Natural killer cell treated with Interleukin-12 subunit alpha and Interleukin-12 subunit beta and Interleukin-15 and Interleukin-18, amount 100 ng/mL, for 72 hours (primary cell): ENCODE measurements around the gene ERC1. TPM values are rescaled to one million over a fixed set of nuclear protein-coding genes. Genes with fewer than 3 reads are reported as not detected.
"Not testable (repeated sequence)": the region's sequence is repeated elsewhere in the genome, so short reads cannot be mapped to it uniquely, and the experiment has no call there.

ENCODE experiments used
- ATAC-seq, 2 donors: fragments of 150-1000 bp; cut with Tn5 transposase in 1 of 2; sonication (Bioruptor Pico), chemical (Tn5 transposase) in 1 of 2; 2 replicates each; pipeline ENCODE4 v1.10.0; 2021
- DNase-seq: peaks from one replicate; pipeline ENCODE4 v3.0.0; 2022; ENCODE audit warnings: low spot score
- H3K27ac Mint-ChIP-seq, 2 donors: 1 replicate in 1 of 2; 2 replicates in 1 of 2; pipeline ENCODE4 v1.8.0; 2022; ENCODE audit warnings: mixed read lengths in 2 of 2, mild to moderate bottlenecking in 1 of 2, moderate library complexity in 1 of 2
- H3K27me3 Mint-ChIP-seq, 2 donors: 1 replicate in 1 of 2; 2 replicates in 1 of 2; pipeline ENCODE4 v1.8.0; 2022; ENCODE audit warnings: mixed read lengths in 2 of 2
- H3K36me3 Mint-ChIP-seq: one replicate; pipeline ENCODE4 v1.8.0; 2022; ENCODE audit warnings: mixed read lengths
- H3K4me1 Mint-ChIP-seq, 2 donors: 1 replicate in 1 of 2; 2 replicates in 1 of 2; pipeline ENCODE4 v1.8.0; 2022; ENCODE audit warnings: low read depth in 2 of 2, mixed read lengths in 2 of 2, mild to moderate bottlenecking in 1 of 2
- H3K4me3 Mint-ChIP-seq: one replicate; pipeline ENCODE4 v1.8.0; 2022; ENCODE audit warnings: mixed read lengths
- H3K9me3 Mint-ChIP-seq: 2 replicates; pipeline ENCODE4 v1.8.0; 2022; ENCODE audit warnings: mixed read lengths
- total RNA-seq, 2 donors: library from RNA; stranded (reverse); gene quantifications; one replicate each; pipeline ENCODE4 v1.2.3, GENCODE V29; 2022

Gene ERC1
- total RNA-seq, 2 donors from 2014 or later = 32.6 to 77.2 TPM

DNA sequence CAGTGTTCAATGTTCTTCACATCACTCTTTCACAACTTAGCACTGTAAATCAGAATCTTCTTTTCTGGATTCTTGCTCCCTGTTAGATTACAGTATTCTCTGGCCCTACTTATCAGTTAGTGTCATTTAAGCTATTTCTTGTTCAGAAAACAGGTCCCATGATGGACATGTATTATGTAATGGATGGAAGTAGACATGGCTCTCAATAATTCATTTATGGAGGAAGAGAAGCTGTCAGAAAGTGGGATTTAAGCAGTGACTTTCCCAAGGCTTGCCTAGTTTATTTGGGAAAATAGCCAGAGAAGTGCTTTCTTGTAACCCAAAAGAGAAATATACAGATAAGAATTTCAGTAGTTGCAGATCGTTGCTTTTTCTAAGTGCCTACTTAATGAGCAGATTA is 1.6 kb downstream of the ERC1 start:
- H3K4me1 Mint-ChIP-seq = peaks cover 26 to 31% of the 10 kb centered on the region in 2 donors

DNA sequence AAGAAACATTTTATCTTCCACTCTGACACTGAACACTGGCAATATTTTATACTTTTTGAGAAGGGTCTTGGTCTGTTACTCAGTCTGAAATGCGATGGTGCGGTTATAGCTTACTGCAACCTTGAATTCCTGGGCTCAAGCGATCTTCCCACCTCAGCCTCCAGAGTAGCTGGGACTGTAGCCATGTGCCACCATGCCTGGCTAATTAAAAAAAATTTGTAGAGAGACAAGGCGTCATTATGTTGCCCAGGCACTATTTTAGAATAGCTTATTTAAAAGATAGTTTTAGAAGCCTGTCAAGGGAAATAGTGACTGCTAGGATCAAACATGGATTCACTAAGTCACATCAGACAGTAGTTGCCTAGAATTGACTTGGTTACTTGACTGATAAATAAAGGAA is 5.9 kb downstream of the ERC1 start:
- H3K4me3 Mint-ChIP-seq = no peak overlapping the region
- H3K4me1 Mint-ChIP-seq = peaks cover 14 to 19% of the 10 kb centered on the region in 2 donors
- H3K9me3 Mint-ChIP-seq = no peaks in the 10 kb centered on the region
- no peaks in the 10 kb centered on the region for H3K27me3 Mint-ChIP-seq
- H3K36me3 Mint-ChIP-seq = peaks cover under 1% of the 10 kb centered on the region
- no peak for DNase-seq
- ATAC-seq = no peak
- no peak overlapping the region for H3K27ac Mint-ChIP-seq

More for the DNA sequence above, 1.6 kb downstream of the ERC1 start:
- H3K27me3 Mint-ChIP-seq = no peaks in the 10 kb centered on the region
- DNase-seq (no peak), ATAC-seq (no peak)
- peak overlapping the region; percentile 84 to 88 for H3K27ac Mint-ChIP-seq
- H3K36me3 Mint-ChIP-seq = peaks cover 5% of the 10 kb centered on the region
- no peaks in the 10 kb centered on the region for H3K9me3 Mint-ChIP-seq
- H3K4me3 Mint-ChIP-seq = peak overlapping the region; percentile 98

DNA sequence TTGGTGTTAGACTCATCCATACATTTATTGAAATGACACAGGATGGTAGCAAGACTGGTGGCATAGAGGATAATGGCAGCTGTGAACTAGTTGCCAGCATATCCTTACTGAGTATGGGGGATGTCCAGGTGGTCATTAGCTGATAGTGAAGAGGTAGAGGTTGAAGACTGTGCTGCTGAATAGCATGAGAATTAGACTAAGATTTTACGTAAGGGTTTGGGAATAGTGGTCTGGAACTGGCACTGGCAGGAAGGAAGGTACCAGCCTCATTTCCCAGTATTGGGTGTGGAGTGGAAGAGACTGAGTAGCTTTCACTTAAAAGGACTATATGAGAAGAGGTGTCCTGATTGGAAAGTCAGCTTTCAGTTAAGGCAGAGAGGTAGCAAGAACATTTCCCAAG is 6.5 kb downstream of the ERC1 start:
- Mint-ChIP-seq H3K4me3 (no peak overlapping the region), H3K36me3 (no peaks in the 10 kb centered on the region), H3K27me3 (no peaks in the 10 kb centered on the region), H3K4me1 (peaks cover 13 to 14% of the 10 kb centered on the region in 2 donors), H3K27ac (no peak overlapping the region), H3K9me3 (no peaks in the 10 kb centered on the region)
- no peak for DNase-seq
- no peak for ATAC-seq

DNA sequence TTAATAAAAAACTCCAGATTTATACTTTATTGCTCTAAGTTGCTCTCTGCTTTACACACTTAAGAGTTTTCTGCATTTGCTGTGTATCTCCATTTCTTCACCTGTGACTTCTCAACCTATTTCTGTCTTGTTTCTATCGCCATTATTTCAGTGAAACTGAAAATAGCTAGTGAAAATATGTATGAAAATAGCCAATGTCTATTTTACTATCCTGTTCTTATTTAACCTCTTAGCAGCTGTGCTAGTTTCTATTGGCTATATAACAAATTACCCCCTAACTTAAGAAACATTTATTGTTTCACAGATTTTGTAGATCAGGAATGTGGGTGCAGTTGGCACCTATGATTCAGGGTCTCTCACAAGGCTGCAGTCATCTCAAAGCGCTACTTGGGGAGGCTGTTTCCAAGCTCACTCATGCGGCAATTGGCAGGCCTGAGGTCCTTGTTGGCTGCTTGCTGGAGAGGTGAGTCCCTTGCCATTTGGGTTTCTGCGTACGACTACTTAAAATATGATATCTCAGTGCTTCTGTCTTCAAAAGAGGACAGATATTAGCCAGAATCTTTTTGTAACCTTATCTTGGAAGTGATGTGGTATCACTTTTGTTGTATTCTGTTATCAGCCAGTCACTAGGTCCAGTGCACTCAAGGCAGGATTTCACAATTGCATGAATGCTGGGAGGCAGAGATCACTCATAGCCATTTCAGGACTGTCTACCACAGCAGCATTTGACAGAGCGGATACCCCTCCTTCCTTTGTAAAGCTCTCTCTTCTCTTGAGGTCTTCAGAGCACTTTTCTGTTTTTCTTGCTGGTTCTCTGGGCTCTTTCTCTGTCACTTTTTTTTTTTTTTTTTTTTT is 7.2 kb downstream of the ERC1 start:
- Mint-ChIP-seq H3K27me3 (no peaks in the 10 kb centered on the region), H3K27ac (no peak overlapping the region), H3K4me1 (peaks cover 10 to 11% of the 10 kb centered on the region in 2 donors), H3K4me3 (no peak overlapping the region), H3K36me3 (no peaks in the 10 kb centered on the region), H3K9me3 (no peaks in the 10 kb centered on the region)
- ATAC-seq (no peak), DNase-seq (no peak)

DNA sequence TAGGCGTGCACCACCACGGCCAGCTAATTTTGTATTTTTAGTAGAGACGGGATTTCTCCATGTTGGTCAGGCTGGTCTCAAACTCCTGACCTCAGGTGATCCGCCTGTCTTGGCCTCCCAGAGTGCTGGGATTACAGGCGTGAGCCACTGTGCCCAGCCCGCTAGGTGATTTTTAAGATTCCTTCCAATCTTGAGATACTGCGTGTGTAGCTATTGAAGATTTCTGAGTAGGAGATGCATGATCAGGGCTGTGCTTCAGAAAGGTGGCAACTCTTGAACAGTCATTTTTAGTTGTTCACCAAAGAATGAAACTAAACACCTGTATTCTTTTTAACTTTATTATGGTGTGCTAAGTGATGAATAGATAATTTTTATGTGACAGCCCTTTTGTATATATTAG is 8.7 kb downstream of the ERC1 start:
- H3K9me3 Mint-ChIP-seq, H3K27ac Mint-ChIP-seq, H3K36me3 Mint-ChIP-seq, DNase-seq, ATAC-seq, H3K4me3 Mint-ChIP-seq, H3K27me3 Mint-ChIP-seq: not testable (repeated sequence)
- H3K4me1 Mint-ChIP-seq = peaks cover 10 to 11% of the 10 kb centered on the region in 2 donors

DNA sequence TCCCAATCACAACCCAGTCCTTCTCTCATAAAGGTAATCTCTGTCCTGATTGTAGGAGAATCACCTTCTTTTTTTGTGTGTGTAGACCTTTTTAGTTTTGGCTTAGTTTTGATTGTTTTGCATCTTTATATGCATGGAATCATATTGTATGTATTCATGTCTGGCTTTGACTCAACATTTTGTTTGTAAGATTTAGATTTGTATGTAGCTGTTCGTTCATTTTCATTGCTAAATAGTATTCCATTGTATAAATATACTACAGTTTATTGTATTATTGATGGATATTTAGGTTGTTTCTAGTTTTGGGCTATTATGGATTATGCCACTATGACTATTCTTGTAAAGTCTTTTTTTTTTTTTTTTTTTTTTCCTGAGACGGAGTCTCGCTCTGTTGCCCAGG is 10.5 kb downstream of the ERC1 start:
- peaks cover 4% of the 10 kb centered on the region in 2 donors for H3K4me1 Mint-ChIP-seq
- no peak overlapping the region for H3K4me3 Mint-ChIP-seq
- H3K27me3 Mint-ChIP-seq = no peaks in the 10 kb centered on the region
- H3K36me3 Mint-ChIP-seq = no peaks in the 10 kb centered on the region
- no peak overlapping the region for H3K27ac Mint-ChIP-seq
- DNase-seq (no peak), ATAC-seq (no peak)
- no peaks in the 10 kb centered on the region for H3K9me3 Mint-ChIP-seq

DNA sequence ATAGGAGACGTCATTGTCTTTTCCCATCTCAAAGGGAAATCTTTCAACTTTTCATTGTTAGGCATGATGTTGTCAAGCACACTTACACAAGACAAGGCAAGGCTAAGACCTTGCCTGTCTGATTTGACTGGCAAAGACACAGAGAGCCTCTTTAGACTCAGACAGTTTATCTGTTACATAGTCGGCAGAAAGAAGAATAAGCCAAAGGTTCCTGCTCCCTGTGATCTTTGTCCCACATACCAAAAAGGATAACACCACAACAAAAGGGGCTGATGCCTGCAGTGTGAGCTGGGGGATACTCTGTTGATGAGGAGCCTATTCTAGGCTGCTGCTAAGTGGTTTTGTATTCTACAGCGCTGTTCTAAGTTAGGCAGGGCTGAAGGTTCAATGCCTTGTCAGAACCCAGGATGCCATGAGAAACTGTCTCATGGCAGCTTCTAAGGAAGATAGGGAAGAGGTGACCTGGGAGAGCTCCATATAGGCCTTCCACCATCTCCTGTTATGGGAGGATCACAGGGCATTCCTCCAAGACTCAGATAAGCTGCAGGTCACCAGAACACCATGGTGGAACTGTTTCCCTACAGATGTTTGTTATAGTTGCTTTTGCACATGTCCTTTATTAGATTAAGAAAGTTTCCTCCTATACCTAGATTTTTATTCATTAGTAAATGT is 12.7 kb downstream of the ERC1 start:
- Mint-ChIP-seq H3K9me3 (no peaks in the 10 kb centered on the region), H3K4me1 (peaks cover 0 to 2% of the 10 kb centered on the region in 2 donors), H3K27ac (no peak overlapping the region), H3K4me3 (no peak overlapping the region), H3K36me3 (no peaks in the 10 kb centered on the region), H3K27me3 (no peaks in the 10 kb centered on the region)
- ATAC-seq (no peak), DNase-seq (no peak)

DNA sequence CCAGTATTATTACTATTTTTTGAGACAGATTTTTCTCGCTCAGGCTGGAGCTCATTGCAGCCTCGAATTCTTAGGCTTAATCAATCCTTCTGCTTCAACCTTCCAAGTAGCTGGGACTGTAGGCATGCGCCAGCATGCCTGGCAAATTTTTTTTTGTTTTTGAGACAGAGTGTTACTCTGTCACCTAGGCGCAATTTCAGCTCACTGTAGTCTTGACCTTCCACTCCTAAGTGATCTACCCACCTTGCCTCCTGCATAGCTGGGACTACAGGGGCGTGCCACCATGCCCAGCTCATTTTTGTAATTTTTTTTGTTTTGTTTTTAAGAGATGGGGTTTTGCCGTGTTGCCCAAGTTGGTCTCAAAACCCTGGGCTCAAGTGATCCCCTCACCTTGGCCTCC is 15.2 kb downstream of the ERC1 start:
- no peaks in the 10 kb centered on the region for H3K36me3 Mint-ChIP-seq
- H3K4me3 Mint-ChIP-seq = no peak overlapping the region
- H3K27me3 Mint-ChIP-seq = no peaks in the 10 kb centered on the region
- no peak overlapping the region for H3K27ac Mint-ChIP-seq
- DNase-seq = no peak
- H3K4me1 Mint-ChIP-seq = peaks cover 0 to 2% of the 10 kb centered on the region in 2 donors
- H3K9me3 Mint-ChIP-seq = no peaks in the 10 kb centered on the region
- no peak for ATAC-seq

DNA sequence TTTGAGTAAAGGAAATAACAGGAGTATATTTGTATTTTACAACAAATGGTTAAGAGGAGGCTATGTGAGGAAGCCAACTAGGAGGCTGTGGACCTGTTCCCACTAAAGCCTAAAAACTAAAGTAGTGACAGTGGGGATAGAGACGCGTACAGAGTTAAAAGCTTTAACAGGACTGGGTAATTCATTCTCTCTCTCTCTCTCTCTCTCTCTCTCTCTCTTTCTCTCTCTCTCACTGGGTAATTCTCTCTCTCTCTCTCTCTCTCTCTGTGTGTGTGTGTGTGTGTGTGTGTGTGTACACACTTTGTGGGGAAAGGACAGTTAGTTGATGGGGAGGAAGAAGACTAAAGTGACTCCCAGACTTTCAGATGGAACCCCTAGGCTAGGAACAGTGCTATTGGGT is 16.3 kb downstream of the ERC1 start:
- no peak for DNase-seq
- no peaks in the 10 kb centered on the region for H3K9me3 Mint-ChIP-seq
- no peaks in the 10 kb centered on the region for H3K36me3 Mint-ChIP-seq
- peaks cover 0 to 2% of the 10 kb centered on the region in 2 donors for H3K4me1 Mint-ChIP-seq
- no peak for ATAC-seq
- no peaks in the 10 kb centered on the region for H3K27me3 Mint-ChIP-seq
- no peak overlapping the region for H3K4me3 Mint-ChIP-seq
- no peak overlapping the region for H3K27ac Mint-ChIP-seq

DNA sequence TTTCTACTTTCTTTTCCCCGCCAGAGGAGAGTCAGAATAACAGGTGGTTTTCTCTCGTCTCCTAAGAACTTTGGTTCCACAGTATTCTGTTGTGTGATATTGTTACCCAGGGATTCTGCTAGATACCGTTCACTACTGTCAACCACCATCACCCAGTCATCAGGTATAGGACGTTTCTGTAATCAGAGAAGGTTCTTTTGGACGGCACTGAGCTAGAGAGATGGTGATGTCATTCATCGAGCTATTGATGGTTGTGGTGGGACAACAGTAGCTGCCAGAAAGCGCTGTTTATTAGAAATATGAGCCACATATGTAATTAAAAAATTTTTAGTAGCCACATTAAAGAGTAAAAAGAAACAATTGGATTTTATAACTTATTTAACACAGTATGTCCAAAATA is 17.0 kb downstream of the ERC1 start:
- ATAC-seq (no peak), DNase-seq (no peak)
- no peaks in the 10 kb centered on the region for H3K36me3 Mint-ChIP-seq
- H3K4me1 Mint-ChIP-seq = peaks cover 0 to 2% of the 10 kb centered on the region in 2 donors
- no peak overlapping the region for H3K27ac Mint-ChIP-seq
- no peaks in the 10 kb centered on the region for H3K9me3 Mint-ChIP-seq
- no peaks in the 10 kb centered on the region for H3K27me3 Mint-ChIP-seq
- H3K4me3 Mint-ChIP-seq = no peak overlapping the region

DNA sequence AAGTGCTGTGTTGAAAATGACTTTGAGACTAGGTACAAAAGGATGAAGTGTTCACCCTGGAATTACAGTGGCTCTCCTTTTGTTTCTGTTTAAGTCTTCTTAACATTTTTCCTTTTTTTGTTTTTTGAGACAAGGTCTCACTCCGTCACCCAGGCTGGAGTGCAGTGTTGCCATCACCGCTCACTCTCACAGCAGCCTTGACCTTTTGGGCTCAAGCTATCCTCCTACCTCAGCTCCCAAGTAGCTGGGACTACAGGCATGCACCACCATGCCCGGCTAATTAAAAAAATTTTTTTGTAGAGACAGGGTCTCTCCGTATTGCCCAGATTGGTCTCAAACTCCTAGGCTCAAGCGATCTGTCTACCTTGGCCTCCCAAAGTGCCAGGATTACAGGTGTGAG is 20.1 kb downstream of the ERC1 start:
- H3K9me3 Mint-ChIP-seq = no peaks in the 10 kb centered on the region
- peaks cover 0 to 2% of the 10 kb centered on the region in 2 donors for H3K4me1 Mint-ChIP-seq
- no peaks in the 10 kb centered on the region for H3K36me3 Mint-ChIP-seq
- H3K4me3 Mint-ChIP-seq = no peak overlapping the region
- DNase-seq = no peak
- H3K27me3 Mint-ChIP-seq = no peaks in the 10 kb centered on the region
- no peak for ATAC-seq
- H3K27ac Mint-ChIP-seq = no peak overlapping the region

DNA sequence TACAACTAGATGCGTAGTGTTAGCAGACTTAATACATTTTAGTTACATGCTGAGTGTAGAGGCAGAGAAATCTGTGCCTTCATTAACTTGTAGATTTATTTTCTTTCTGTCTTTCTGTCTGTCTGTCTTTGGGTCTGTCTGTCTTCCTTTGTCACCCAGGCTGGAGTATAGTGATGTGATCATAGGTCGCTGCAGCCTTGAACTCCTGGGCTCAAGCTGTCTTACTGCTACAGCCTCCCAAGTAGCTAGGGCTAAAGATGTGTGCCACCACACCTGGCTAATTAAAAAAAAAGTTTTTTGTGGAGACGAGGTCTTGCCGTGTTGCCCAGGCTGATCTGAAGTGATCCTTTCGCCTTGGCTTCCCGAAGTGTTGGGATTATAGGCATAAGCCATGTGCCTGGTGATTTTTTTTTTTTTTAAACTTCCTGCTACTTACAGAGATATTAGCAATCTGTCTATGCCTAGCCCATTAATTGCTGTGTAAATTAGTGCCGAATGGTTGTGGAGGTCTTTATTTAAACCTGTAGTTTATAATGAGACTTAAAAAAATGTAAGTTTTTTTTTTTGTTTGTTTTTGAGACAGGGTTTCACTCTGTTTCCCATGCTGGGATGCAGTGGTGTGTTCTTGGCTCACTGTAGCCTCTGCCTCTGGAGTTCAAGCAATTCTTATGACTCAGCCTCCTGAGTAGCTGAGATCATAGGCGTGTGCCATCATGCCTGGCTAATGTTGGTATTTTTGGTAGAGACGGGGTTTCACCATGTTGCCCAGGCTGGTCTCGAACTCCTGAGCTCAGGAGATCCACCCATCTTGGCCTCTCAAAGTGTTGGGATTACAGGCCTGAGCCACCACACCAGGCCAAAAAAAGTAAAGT is 22.8 kb downstream of the ERC1 start:
- no peak overlapping the region for H3K4me3 Mint-ChIP-seq
- H3K36me3 Mint-ChIP-seq = no peaks in the 10 kb centered on the region
- H3K9me3 Mint-ChIP-seq = no peaks in the 10 kb centered on the region
- ATAC-seq = no peak
- no peak for DNase-seq
- H3K27ac Mint-ChIP-seq = no peak overlapping the region
- H3K4me1 Mint-ChIP-seq = peaks cover 0 to 3% of the 10 kb centered on the region in 2 donors
- H3K27me3 Mint-ChIP-seq = no peaks in the 10 kb centered on the region

DNA sequence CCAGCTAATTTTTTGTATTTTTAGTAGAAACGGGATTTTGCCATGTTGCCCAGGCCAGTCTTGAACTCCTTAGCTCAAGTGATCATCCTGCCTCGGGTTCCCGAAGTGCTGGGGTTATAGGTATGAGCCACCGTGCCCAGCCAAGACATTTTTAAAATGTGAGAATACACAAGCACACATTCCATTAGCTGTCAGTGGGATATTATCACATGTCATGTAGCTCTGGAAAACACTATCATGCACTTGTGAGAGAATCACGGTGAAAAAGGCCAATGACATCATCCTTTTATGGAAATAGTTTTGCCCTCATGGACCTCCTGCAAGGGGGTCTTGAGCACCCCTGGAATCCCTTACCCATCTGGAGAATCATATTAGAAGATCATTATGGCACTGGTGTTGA is 28.3 kb downstream of the ERC1 start:
- no peaks in the 10 kb centered on the region for H3K27me3 Mint-ChIP-seq
- no peak for ATAC-seq
- no peak for DNase-seq
- no peaks in the 10 kb centered on the region for H3K36me3 Mint-ChIP-seq
- H3K4me1 Mint-ChIP-seq = peaks cover 4% of the 10 kb centered on the region in 2 donors
- H3K9me3 Mint-ChIP-seq = no peaks in the 10 kb centered on the region
- H3K27ac Mint-ChIP-seq = no peak overlapping the region
- H3K4me3 Mint-ChIP-seq = no peak overlapping the region

DNA sequence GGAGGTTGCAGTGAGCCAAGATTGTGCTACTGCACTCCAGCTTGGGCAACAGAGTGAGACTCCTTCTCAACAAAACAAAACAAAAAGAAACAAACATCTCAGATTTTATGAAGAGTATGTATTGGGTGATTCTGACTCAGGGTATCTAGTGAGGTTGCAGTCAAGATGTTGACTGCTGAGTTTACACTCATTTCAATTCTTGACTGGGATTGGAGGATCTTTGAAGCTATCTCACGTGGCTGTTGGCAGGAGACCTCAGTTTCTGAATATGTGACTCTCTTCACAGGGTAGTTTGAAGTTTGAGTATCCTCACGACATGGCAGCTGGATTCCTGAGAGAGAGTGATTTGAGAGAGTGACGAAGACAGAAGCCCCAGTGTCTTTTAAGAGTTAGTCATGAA is 29.4 kb downstream of the ERC1 start:
- H3K36me3 Mint-ChIP-seq = no peaks in the 10 kb centered on the region
- DNase-seq (no peak), ATAC-seq (no peak)
- no peaks in the 10 kb centered on the region for H3K9me3 Mint-ChIP-seq
- H3K27me3 Mint-ChIP-seq = no peaks in the 10 kb centered on the region
- H3K4me3 Mint-ChIP-seq = no peak overlapping the region
- H3K4me1 Mint-ChIP-seq = peaks cover 4% of the 10 kb centered on the region in 2 donors
- H3K27ac Mint-ChIP-seq = no peak overlapping the region
